HFFc6 (cell line): Measurements from ENCODE around the gene LEPR. TPM values are rescaled to one million over a fixed set of nuclear protein-coding genes. Genes with fewer than 3 reads are reported as not detected.

ENCODE experiments used
- DNase-seq: peaks from one replicate; pipeline ENCODE4 v3.0.0-alpha.2; 2018
- H3K27ac Mint-ChIP-seq: 2 replicates; pipeline ENCODE4 v1.8.0; 2020; ENCODE audit warnings: mild to moderate bottlenecking, mixed read lengths
- H3K27me3 Mint-ChIP-seq: 2 replicates; pipeline ENCODE4 v1.8.0; 2021; ENCODE audit warnings: mild to moderate bottlenecking, moderate library complexity, mixed read lengths; ENCODE audit not compliant: insufficient read depth
- H3K36me3 Mint-ChIP-seq: 2 replicates; pipeline ENCODE4 v1.8.0; 2021; ENCODE audit warnings: low read depth, mixed read lengths
- H3K4me1 Mint-ChIP-seq: 2 replicates; pipeline ENCODE4 v1.8.0; 2020; ENCODE audit warnings: low read depth, mixed read lengths
- H3K4me3 Mint-ChIP-seq: 2 replicates; pipeline ENCODE4 v1.8.0; 2020; ENCODE audit warnings: mild to moderate bottlenecking, moderate library complexity, mixed read lengths
- H3K9me3 Mint-ChIP-seq: 2 replicates; pipeline ENCODE4 v1.8.0; 2020; ENCODE audit warnings: mild to moderate bottlenecking, mixed read lengths
- total RNA-seq, 6 experiments: library from RNA; stranded (reverse); fragmentation: NEBNext Ultra II Directional; extraction: Animal tissue kit (Norgen Biotek cat#: 25700); gene quantifications; 2 replicates in 1 of 6; 3 replicates in 5 of 6; pipeline ENCODE4 v1.2.3, GENCODE V29; 2021
- TF ChIP-seq, protein P1 (sequence below): fragments of 200-600 bp; sonication (generic); IDR thresholded peaks from 2 replicates; pipeline ENCODE4 v1.5.0; 2021; ENCODE audit warnings: antibody characterized with exemption, mild to moderate bottlenecking

The LEPR gene
- total RNA-seq, 6 experiments from 2014 or later: 13.5 to 24.8 (median 15.4) TPM

DNA sequence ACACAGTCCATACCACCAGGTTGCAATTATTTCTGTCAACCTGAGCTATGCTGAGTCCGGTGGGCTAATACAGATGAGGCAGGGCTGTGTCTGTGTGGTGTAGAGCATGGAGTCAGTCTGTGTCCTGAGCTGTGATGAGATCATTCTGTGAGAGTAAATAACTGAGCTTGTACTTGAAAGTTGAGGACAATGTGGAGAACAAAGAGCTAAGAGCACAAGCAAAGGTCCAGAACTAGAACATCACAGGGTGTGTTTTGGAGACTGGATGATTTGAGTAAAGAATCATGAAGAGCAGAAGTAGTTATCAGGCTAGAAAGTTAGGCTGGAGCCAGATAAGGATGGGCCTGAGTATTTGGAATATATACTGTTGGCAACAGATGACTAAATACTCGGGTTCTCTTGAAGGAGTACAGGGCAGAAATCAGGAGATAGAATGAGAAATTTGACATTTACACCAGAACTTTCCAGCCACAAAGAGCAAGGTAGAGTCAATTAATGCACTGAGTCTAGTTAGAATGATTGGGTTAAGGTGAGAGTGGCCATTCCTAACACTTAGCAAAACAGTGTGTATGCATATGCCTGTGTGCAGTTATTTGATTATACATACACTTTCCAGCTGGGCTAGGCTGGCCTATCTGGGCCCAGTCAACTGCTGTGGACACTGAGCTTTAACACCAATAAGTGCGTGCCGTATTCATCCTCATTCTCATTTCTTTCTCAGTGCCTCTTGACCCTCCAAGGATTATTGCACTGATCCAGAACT is 48.8 kb downstream of the LEPR start:
- H3K36me3 Mint-ChIP-seq: 0 out of 2 replicates have a peak, but pooled peaks cover 5% of the 10 kb centered on the region
- no peaks in the 10 kb centered on the region for H3K27me3 Mint-ChIP-seq
- H3K4me1 Mint-ChIP-seq: peaks cover 16% of the 10 kb centered on the region; the same call in 1 of the 2 replicates
- no peak for DNase-seq
- H3K4me3 Mint-ChIP-seq: no peak overlapping the region
- H3K27ac Mint-ChIP-seq: no peak overlapping the region
- TF ChIP-seq, protein P1, sequence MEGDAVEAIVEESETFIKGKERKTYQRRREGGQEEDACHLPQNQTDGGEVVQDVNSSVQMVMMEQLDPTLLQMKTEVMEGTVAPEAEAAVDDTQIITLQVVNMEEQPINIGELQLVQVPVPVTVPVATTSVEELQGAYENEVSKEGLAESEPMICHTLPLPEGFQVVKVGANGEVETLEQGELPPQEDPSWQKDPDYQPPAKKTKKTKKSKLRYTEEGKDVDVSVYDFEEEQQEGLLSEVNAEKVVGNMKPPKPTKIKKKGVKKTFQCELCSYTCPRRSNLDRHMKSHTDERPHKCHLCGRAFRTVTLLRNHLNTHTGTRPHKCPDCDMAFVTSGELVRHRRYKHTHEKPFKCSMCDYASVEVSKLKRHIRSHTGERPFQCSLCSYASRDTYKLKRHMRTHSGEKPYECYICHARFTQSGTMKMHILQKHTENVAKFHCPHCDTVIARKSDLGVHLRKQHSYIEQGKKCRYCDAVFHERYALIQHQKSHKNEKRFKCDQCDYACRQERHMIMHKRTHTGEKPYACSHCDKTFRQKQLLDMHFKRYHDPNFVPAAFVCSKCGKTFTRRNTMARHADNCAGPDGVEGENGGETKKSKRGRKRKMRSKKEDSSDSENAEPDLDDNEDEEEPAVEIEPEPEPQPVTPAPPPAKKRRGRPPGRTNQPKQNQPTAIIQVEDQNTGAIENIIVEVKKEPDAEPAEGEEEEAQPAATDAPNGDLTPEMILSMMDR: no peak
- no peaks in the 10 kb centered on the region for H3K9me3 Mint-ChIP-seq

DNA sequence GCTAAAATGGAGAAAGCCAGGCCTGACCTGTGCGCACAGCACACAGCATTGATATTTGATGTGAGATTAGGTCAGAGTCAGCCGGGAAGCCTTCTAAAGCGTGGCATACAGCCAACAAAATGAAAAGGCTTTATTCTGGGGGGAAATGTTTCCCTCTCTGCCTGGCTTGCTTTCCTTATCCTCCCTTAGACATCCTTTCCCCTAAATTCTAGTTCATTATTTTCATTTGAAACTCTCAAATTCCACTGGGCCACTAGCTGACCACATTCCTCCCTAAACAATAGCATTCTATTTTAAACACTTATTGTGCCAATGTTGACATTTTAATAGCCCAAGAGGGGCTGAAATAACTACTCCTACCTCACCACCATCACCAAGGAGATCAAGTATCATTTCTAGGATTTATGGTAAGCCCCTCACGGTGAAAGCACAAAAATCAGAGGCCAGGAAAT is 49.4 kb downstream of the LEPR start:
- no peaks in the 10 kb centered on the region for H3K9me3 Mint-ChIP-seq
- TF ChIP-seq, protein P1: no peak
- H3K27ac Mint-ChIP-seq: no peak overlapping the region
- H3K4me1 Mint-ChIP-seq: peaks cover 16% of the 10 kb centered on the region; the same call in 1 of the 2 replicates
- no peak overlapping the region for H3K4me3 Mint-ChIP-seq
- no peaks in the 10 kb centered on the region for H3K27me3 Mint-ChIP-seq
- no peak for DNase-seq
- H3K36me3 Mint-ChIP-seq: 0 out of 2 replicates have a peak, but pooled peaks cover 2% of the 10 kb centered on the region

Other genes with a start within 250 kb of the LEPR start
- 10 to 100 TPM; 13.5 to 17.7 (median 15.3) TPM for gene DNAJC6, start 111.1 kb upstream of the LEPR start, total RNA-seq
- gene LEPROT, start within 50 bp of the LEPR start, total RNA-seq: 100 to 1,000 TPM; 100 to 124 (median 108) TPM